NCI-H526 treated with DMSO at 0.1 percent for 48 hours (cell line): ENCODE measurements around the gene TRMT6.
A peak's percentile ranks its signal among the peaks of the same experiment; 100 is the strongest.

Experiments
- DNase-seq: peaks from one replicate; lab custom pipeline; 2025; lab: John Stamatoyannopoulos, UW

TRMT6 gene, protein sequence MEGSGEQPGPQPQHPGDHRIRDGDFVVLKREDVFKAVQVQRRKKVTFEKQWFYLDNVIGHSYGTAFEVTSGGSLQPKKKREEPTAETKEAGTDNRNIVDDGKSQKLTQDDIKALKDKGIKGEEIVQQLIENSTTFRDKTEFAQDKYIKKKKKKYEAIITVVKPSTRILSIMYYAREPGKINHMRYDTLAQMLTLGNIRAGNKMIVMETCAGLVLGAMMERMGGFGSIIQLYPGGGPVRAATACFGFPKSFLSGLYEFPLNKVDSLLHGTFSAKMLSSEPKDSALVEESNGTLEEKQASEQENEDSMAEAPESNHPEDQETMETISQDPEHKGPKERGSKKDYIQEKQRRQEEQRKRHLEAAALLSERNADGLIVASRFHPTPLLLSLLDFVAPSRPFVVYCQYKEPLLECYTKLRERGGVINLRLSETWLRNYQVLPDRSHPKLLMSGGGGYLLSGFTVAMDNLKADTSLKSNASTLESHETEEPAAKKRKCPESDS

GRCh38 chr20:5950271-5951031, at the start of gene TRMT6, which contains the start of gene MCM8:
TSS of gene TRMT6 (minus strand) at chr20:5950533. CDS start at chr20:5950405, 128 bp downstream.
TSS of gene MCM8 (plus strand) at chr20:5950652. CDS start at chr20:5952016, 1,364 bp downstream.
- DNase-seq: peak; percentile 98

GRCh38 chr20:5999783-6000182, 49.5 kb upstream of the TRMT6 start:
- DNase-seq: no peak

DNA sequence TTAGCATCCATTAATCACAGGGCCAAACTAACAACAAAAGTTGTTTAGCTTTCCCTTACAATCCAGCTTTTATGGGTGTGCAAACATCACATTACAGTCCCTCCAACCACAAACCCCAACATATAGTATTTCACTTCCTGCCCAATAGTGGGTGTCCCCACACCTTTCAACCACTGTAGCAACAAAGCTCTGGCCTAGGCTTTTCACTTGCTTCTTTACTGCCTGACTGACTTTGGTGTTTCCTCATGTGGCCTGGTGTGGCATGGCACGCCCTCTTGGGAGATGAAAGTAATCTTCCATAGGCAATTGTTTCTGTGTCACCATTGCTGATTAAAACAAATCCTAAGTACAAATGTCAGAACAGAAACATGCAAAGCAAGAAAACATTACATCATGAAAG, 46.4 kb upstream of the TRMT6 start:
- no peak for DNase-seq

DNA sequence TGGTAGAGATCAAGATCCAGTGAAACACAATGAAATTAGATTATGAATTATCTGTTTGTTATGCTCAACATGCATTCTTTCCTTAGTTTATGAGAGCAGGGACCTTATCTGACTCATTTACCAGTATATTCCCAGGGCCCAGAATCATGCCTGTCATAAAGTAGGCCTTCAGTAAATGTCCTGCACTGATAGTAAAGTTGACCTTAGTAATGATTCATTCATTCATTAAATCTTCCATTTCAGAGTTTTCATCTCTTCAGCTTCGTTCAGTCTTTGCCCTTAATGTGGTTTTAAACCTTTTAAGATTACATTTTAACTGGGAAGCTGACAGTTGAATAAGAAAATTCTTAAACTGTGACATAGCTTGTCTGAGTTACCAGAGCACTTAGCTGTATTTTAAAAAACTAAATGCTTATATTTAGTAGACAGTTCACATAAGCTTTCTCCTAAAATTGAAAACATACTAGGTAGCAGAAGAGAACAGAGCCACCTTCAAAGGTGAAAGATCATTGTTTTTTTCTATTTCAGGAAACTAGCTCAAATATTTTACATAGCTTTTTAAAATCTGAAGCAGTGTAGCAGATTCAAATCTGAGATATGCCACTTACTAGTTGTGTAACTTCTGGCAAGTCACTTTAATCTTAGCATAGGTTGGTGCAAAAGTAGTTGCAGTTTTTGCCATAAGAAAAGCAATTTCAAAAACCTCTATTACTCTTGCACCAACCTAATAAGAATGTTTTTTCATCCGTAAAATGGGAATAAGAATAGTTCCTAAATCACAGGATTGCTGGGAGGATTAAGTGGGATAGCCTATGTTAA, 41.5 kb upstream of the TRMT6 start:
- no peak for DNase-seq

- DNase-seq: no peak
Measured at GRCh38 chr20:5990946-5991345, 40.6 kb upstream of the TRMT6 start.

DNA sequence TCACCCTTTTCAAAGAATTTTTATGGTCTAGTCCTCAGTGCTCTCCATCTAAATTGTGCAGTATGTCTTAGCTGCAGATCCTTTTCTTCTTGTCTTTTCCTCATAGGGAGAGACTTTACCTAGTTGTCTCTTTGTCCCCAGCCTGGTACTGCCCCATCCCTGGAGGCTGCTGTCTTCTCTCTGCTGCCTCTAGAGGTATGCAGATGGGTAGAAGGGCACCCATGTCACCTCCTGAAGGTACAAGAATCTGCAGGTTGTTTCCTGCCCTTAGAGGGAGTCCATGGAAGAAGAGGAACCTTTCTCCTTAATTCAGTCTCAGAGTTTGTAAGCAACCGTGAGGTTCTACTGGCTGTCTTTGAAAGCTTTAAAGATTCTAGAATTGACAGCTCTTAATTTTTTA, 39.2 kb upstream of the TRMT6 start:
- no peak for DNase-seq

GRCh38 chr20:5987383-5987782, 37.0 kb upstream of the TRMT6 start:
- no peak for DNase-seq

DNA sequence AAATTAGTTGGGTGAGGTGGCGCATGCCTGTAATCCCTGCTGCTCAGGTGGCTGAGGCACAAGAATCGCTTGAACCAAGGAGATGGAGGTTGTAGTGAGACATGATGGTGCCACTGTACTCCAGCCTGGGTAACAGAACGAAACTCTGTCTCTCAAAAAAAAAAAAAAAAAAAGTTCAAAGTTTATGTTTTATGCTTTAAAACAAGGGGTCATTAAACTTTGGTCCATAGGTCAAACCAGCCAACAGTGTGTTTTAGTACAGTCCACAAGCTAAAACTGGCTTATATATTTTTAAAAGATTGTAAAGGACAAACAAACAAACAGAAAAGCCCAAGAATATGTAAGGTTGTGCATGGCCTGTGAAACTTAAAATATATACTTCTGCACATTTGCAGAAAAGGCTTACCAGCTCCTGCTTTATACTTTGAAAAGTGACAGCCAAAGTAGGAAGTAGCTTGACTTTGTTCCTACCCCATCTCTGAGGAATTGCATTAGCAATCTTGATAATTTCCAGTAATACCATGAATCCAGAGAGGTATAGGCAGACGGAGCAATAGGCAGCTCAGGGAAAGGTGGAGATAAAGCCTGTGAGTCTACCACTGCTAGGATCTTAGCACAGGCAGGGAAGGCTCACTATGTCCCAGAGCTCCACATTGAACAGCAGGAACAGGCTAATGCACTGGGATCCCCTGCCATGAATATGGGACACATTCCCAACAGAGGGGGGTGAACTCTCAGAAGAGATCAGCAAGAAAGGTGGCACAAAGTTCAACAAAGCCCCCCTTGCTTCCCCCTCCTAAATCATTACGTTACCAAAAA, 30.6 kb upstream of the TRMT6 start:
- DNase-seq: no peak

GRCh38 chr20:5979801-5980200, 29.5 kb upstream of the TRMT6 start:
- no peak for DNase-seq

- DNase-seq: no peak
Measured at GRCh38 chr20:5977975-5978374, 27.6 kb upstream of the TRMT6 start.

DNA sequence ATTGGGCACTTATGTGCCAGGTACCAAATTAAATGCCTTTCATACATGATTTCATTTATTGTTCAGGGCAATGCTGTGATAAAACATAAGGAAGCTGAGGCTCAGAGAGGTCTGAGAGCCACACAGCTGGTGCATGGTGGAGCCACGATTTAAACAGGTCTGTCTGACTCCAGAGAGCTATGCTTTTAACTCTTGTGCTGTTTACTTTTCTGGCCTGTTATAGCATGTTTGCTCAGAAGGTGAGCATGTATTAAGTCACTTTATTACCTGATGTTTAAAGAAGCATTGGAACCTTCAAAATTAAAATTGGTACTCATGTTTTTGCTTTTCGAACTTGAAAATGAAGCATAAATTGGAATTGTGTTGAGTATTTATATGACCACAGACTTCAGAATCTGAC, 26.9 kb upstream of the TRMT6 start:
- DNase-seq: no peak

- DNase-seq: no peak
Measured at GRCh38 chr20:5975778-5976177, 25.4 kb upstream of the TRMT6 start.

DNA sequence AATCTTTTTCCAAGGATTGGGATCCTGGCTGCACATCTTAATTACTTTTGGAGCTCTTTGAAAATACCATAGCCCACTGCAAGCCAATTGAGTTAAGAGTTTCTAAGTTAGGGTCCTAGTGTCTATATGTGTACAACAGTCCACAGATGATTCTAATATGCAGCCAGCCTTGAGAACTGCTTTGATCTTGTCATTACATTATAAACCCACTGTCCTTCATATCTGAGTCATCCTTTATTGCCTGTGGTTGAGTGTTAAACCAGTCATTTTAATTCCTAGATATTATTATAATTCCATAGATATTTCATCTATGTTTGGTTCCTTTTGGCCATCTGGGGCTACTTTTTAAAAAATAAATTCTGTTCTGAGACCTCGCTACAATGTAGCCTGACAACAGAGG, 24.2 kb upstream of the TRMT6 start:
- no peak for DNase-seq

DNA sequence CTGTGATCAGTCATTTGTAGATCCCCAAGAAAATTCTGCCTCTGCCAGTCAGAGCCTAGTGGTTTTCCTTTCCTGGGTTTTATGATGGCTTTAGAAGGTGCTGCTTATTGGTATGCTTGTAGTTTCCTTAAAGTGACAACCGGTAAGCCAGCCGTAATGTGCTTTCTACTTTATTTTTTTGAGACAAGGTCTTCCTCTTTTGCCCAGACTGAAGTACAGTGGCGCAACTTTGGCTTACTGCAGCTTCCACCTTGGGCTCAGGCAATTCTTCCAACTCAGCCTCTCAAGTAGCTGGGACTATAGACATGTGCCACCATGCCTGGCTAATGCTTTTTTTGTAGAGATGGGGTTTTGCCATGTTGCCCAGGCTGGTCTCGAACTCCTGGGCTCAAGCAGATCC, 23.6 kb upstream of the TRMT6 start:
- DNase-seq: no peak

- DNase-seq: no peak
Measured at GRCh38 chr20:5973172-5973571, 22.8 kb upstream of the TRMT6 start.

DNA sequence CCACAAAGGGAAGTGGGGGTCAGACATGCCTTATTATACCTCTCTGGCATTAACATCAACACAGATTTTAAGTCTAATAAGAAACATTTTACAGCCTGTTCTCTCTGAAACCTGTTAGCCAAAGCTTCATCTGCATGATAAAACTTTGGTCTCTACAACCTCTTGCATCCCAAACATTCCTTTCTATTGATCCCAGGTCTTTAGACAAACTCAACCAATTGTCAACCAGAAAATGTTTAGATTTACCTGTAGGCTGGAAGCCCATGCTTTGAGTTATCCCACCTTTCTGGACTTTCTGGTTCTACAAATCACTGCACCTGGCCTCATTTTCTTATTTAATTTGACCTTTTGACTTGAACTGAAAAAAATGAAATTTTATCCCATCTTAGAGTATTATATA, 20.9 kb upstream of the TRMT6 start:
- no peak for DNase-seq

- DNase-seq: no peak
Measured at GRCh38 chr20:5970381-5970780, 20.0 kb upstream of the TRMT6 start.

- peak; percentile 21 for DNase-seq
Measured at GRCh38 chr20:5969940-5970339, 19.6 kb upstream of the TRMT6 start.

DNA sequence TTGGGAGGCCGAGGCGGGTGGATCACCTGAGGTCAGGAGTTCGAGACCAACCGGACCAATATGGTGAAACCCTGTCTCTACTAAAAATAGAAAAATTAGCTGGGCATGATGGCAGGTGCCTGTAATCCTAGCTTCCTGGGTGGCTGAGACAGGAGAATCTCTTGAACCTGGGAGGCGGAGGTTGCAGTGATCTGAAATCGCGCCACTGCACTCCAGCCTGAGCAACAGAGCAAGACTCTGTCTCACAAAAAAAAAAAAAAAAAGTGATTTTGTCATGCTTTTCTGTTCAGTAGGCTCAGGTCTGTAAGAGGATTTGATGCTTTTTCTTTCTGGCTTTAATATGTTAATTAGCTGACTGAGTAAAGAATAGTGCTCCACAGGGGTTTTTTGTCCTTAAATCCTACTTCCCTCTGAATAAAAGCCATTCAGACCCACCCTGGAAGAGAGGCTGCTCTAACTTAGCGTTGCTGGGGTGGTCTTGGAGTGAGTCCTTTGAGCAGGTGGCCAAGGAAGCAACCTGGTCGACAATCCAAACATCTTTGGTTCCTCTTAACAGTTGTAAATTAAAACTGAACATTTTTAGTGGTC, 19.1 kb upstream of the TRMT6 start:
- DNase-seq: no peak

GRCh38 chr20:5968462-5968861, 18.1 kb upstream of the TRMT6 start:
- DNase-seq: no peak

- DNase-seq: no peak
Measured at GRCh38 chr20:5967469-5967868, 17.1 kb upstream of the TRMT6 start.
